CD8-positive, alpha-beta memory T cell (primary cell): ENCODE results near the gene SIGLEC1. TPM values are rescaled to one million over a fixed set of nuclear protein-coding genes. Genes with fewer than 3 reads are reported as not detected.
A peak's percentile ranks its signal among the peaks of the same experiment; 100 is the strongest.

Source experiments
- CTCF ChIA-PET: fragments of 350-600 bp; sonication (Branson Sonifier 250); formaldehyde crosslinking; loops from one replicate; lab custom pipeline; 2021; ENCODE audit warnings: antibody characterized with exemption; lab: Charles Lee
- POLR2A ChIA-PET: fragments of 350-600 bp; sonication (Branson Sonifier 250); formaldehyde crosslinking; loops from one replicate; lab custom pipeline; 2021; ENCODE audit warnings: antibody characterized with exemption; lab: Charles Lee
- DNase-seq, 5 donors: peaks; one replicate each; pipeline versions ENCODE4 v3.0.0 to v3.0.0-alpha.2; 2020 to 2022; ENCODE audit warnings: mixed read lengths in 1 of 5
- H3K27ac ChIP-seq: one replicate; pipeline ENCODE4 v1.7.0; 2013; ENCODE audit warnings: low read depth, mild to moderate bottlenecking, low read length, moderate library complexity
- H3K27me3 ChIP-seq: 2 replicates; pipeline ENCODE4 v1.7.0; 2013; ENCODE audit warnings: low read length, mild to moderate bottlenecking; ENCODE audit not compliant: insufficient read depth, poor library complexity, severe bottlenecking
- H3K36me3 ChIP-seq: 2 replicates; pipeline ENCODE4 v1.7.0; 2013; ENCODE audit warnings: mild to moderate bottlenecking, low read length, moderate library complexity; ENCODE audit not compliant: insufficient read depth
- H3K4me1 ChIP-seq: 2 replicates; pipeline ENCODE4 v1.7.0; 2013; ENCODE audit warnings: mild to moderate bottlenecking, low read length, moderate library complexity; ENCODE audit not compliant: insufficient read depth
- H3K4me3 ChIP-seq: 2 replicates; pipeline ENCODE4 v1.7.0; 2013; ENCODE audit warnings: mild to moderate bottlenecking, low read length
- H3K9me3 ChIP-seq: 2 replicates; pipeline ENCODE4 v1.7.0; 2013; ENCODE audit warnings: mild to moderate bottlenecking, low read length
- H3K27ac Mint-ChIP-seq, 8 donors: one replicate each; pipeline ENCODE4 v1.8.0; 2020 to 2021; ENCODE audit warnings: mixed read lengths in 8 of 8, mild to moderate bottlenecking in 6 of 8, inconsistent platforms in 3 of 8, moderate library complexity in 3 of 8
- H3K27me3 Mint-ChIP-seq, 2 donors: one replicate each; pipeline ENCODE4 v1.8.0; 2020 to 2021; ENCODE audit warnings: mixed read lengths in 2 of 2, mild to moderate bottlenecking in 1 of 2, moderate library complexity in 1 of 2
- H3K36me3 Mint-ChIP-seq, 3 donors: one replicate each; pipeline ENCODE4 v1.8.0; 2020 to 2021; ENCODE audit warnings: mixed read lengths in 3 of 3, inconsistent platforms in 1 of 3, mild to moderate bottlenecking in 1 of 3
- H3K4me1 Mint-ChIP-seq, 3 donors: one replicate each; pipeline ENCODE4 v1.8.0; 2020 to 2021; ENCODE audit warnings: mixed read lengths in 3 of 3, inconsistent platforms in 1 of 3, mild to moderate bottlenecking in 1 of 3
- H3K4me3 Mint-ChIP-seq, 7 donors: one replicate each; pipeline ENCODE4 v1.8.0; 2020 to 2021; ENCODE audit warnings: mixed read lengths in 7 of 7, mild to moderate bottlenecking in 6 of 7, moderate library complexity in 4 of 7, inconsistent platforms in 2 of 7
- H3K9me3 Mint-ChIP-seq, 5 donors: one replicate each; pipeline ENCODE4 v1.8.0; 2020 to 2022; ENCODE audit warnings: mixed read lengths in 5 of 5, mild to moderate bottlenecking in 3 of 5, moderate library complexity in 2 of 5, inconsistent platforms in 1 of 5
- polyA plus RNA-seq: library from polyadenylated mRNA; unstranded; fragments of 300-500 nt; fragmentation: Illumina TruSeq; gene quantifications from one replicate; pipeline ENCODE4 v1.2.3, GENCODE V29; 2021
- total RNA-seq, 2 experiments: library from RNA; stranded (reverse); gene quantifications; one replicate each; pipeline ENCODE4 v1.2.3, GENCODE V29; 2021

The SIGLEC1 gene
- total and polyA plus RNA-seq, 3 experiments from 2014 or later: 0.18 to 0.24 TPM; not detected in 1

- ChIA-PET POLR2A (no interaction called here), CTCF (interaction anchor here (1.4 to 2.9 kb wide), 2 partner anchors 12 to 22 kb away, joined by 3 to 11 read pairs; no protein-coding TSS in a partner anchor)
- peak in 1 of 5 donors; percentile 27 for DNase-seq
- H3K4me3 Mint-ChIP-seq: no peak overlapping the region
- H3K9me3 ChIP-seq: no peaks in the 10 kb centered on the region
- H3K27me3 ChIP-seq: no peaks in the 10 kb centered on the region
- peaks cover 0 to 3% (median 0%) of the 10 kb centered on the region in 5 donors for H3K9me3 Mint-ChIP-seq
- H3K27me3 Mint-ChIP-seq: peaks cover 0 to 12% of the 10 kb centered on the region in 2 donors
- no peak overlapping the region for H3K4me3 ChIP-seq
- H3K27ac Mint-ChIP-seq: no peak overlapping the region
- H3K36me3 ChIP-seq: no peaks in the 10 kb centered on the region
- H3K36me3 Mint-ChIP-seq: peaks cover 0 to 1% (median 0%) of the 10 kb centered on the region in 3 donors
- no peaks in the 10 kb centered on the region for H3K4me1 Mint-ChIP-seq
- H3K4me1 ChIP-seq: no peaks in the 10 kb centered on the region
- no peak overlapping the region for H3K27ac ChIP-seq
These were observed 13.4 kb downstream of the SIGLEC1 start for GRCh38 chr20:3699037-3699436.

- Mint-ChIP-seq H3K4me1 (no peaks in the 10 kb centered on the region), H3K36me3 (peaks cover 0 to 1% (median 0%) of the 10 kb centered on the region in 3 donors), H3K27me3 (peaks cover 1 to 10% of the 10 kb centered on the region in 2 donors), H3K9me3 (peaks cover 0 to 3% (median 0%) of the 10 kb centered on the region in 5 donors), H3K27ac (no peak overlapping the region), H3K4me3 (no peak overlapping the region)
- Histone ChIP-seq H3K36me3 (no peaks in the 10 kb centered on the region), H3K4me3 (no peak overlapping the region), H3K27ac (no peak overlapping the region), H3K9me3 (no peaks in the 10 kb centered on the region), H3K4me1 (no peaks in the 10 kb centered on the region), H3K27me3 (no peaks in the 10 kb centered on the region)
- DNase-seq: peak in 1 of 5 donors; percentile 40
- ChIA-PET CTCF (interaction anchor here (1.1 to 2.9 kb wide), 3 partner anchors 12 to 22 kb away, joined by 3 to 11 read pairs (median 3); no protein-coding TSS in a partner anchor), POLR2A (no interaction called here)
These were observed 13.8 kb downstream of the SIGLEC1 start for GRCh38 chr20:3698591-3699001.

- Mint-ChIP-seq H3K9me3 (peaks cover 0 to 3% (median 0%) of the 10 kb centered on the region in 5 donors), H3K4me1 (no peaks in the 10 kb centered on the region), H3K36me3 (peaks cover 0 to 1% (median 0%) of the 10 kb centered on the region in 3 donors), H3K27ac (peak overlapping the region in 1 of 8 donors; percentile 43), H3K27me3 (peaks cover 1 to 6% of the 10 kb centered on the region in 2 donors), H3K4me3 (no peak overlapping the region)
- Histone ChIP-seq H3K4me3 (no peak overlapping the region), H3K4me1 (no peaks in the 10 kb centered on the region), H3K27ac (no peak overlapping the region), H3K27me3 (no peaks in the 10 kb centered on the region), H3K36me3 (no peaks in the 10 kb centered on the region), H3K9me3 (no peaks in the 10 kb centered on the region)
- POLR2A ChIA-PET: no interaction called here
- CTCF ChIA-PET: interaction anchor here (1.1 to 2.9 kb wide), 3 partner anchors 13 to 21 kb away, joined by 3 to 11 read pairs (median 3); no protein-coding TSS in a partner anchor
- DNase-seq: peak in 1 of 5 donors; percentile 37
These were observed 14.7 kb downstream of the SIGLEC1 start for GRCh38 chr20:3697588-3698305.

GRCh38 chr20:3696745-3697587, 15.4 kb downstream of the SIGLEC1 start:
- no peak overlapping the region for H3K4me3 Mint-ChIP-seq
- no peak overlapping the region for H3K27ac Mint-ChIP-seq
- H3K4me3 ChIP-seq: no peak overlapping the region
- no peaks in the 10 kb centered on the region for H3K36me3 ChIP-seq
- H3K4me1 Mint-ChIP-seq: no peaks in the 10 kb centered on the region
- DNase-seq: peak in 1 of 5 donors; percentile 24
- no peak overlapping the region for H3K27ac ChIP-seq
- H3K4me1 ChIP-seq: no peaks in the 10 kb centered on the region
- POLR2A ChIA-PET: no interaction called here
- H3K27me3 Mint-ChIP-seq: peaks cover 1 to 2% of the 10 kb centered on the region in 2 donors
- CTCF ChIA-PET: interaction anchor here (1.1 to 2.9 kb wide), 2 partner anchors 10 to 14 kb away, joined by 3 to 11 read pairs; no protein-coding TSS in a partner anchor
- no peaks in the 10 kb centered on the region for H3K27me3 ChIP-seq
- H3K36me3 Mint-ChIP-seq: no peaks in the 10 kb centered on the region
- H3K9me3 Mint-ChIP-seq: peaks cover 0 to 3% (median 0%) of the 10 kb centered on the region in 5 donors
- H3K9me3 ChIP-seq: no peaks in the 10 kb centered on the region

- H3K27me3 Mint-ChIP-seq: peaks cover 0 to 1% of the 10 kb centered on the region in 2 donors
- H3K4me3 Mint-ChIP-seq: no peak overlapping the region
- Histone ChIP-seq H3K9me3 (no peaks in the 10 kb centered on the region), H3K27ac (no peak overlapping the region), H3K36me3 (no peaks in the 10 kb centered on the region), H3K4me1 (no peaks in the 10 kb centered on the region), H3K4me3 (no peak overlapping the region), H3K27me3 (no peaks in the 10 kb centered on the region)
- H3K9me3 Mint-ChIP-seq: peaks cover 0 to 3% (median 0%) of the 10 kb centered on the region in 5 donors
- no peaks in the 10 kb centered on the region for H3K36me3 Mint-ChIP-seq
- POLR2A ChIA-PET: no interaction called here
- CTCF ChIA-PET: interaction anchor here (1.1 to 1.7 kb wide), 2 partner anchors 9 to 20 kb away, joined by 3 to 5 read pairs; no protein-coding TSS in a partner anchor
- H3K27ac Mint-ChIP-seq: no peak overlapping the region
- no peaks in the 10 kb centered on the region for H3K4me1 Mint-ChIP-seq
- DNase-seq: no peak
These were observed 16.2 kb downstream of the SIGLEC1 start for GRCh38 chr20:3696200-3696599.

GRCh38 chr20:3694864-3695263, 17.5 kb downstream of the SIGLEC1 start:
- H3K9me3 Mint-ChIP-seq: peaks cover 0 to 3% (median 0%) of the 10 kb centered on the region in 5 donors
- ChIA-PET POLR2A (no interaction called here), CTCF (interaction anchor here (1.7 to 3.1 kb wide), 2 partner anchors 15 to 18 kb away, joined by 5 to 11 read pairs; no protein-coding TSS in a partner anchor)
- Histone ChIP-seq H3K36me3 (no peaks in the 10 kb centered on the region), H3K27me3 (no peaks in the 10 kb centered on the region), H3K27ac (no peak overlapping the region), H3K4me1 (no peaks in the 10 kb centered on the region), H3K4me3 (no peak overlapping the region), H3K9me3 (no peaks in the 10 kb centered on the region)
- no peak for DNase-seq
- H3K27ac Mint-ChIP-seq: no peak overlapping the region
- no peaks in the 10 kb centered on the region for H3K36me3 Mint-ChIP-seq
- H3K4me1 Mint-ChIP-seq: no peaks in the 10 kb centered on the region
- no peak overlapping the region for H3K4me3 Mint-ChIP-seq
- H3K27me3 Mint-ChIP-seq: peaks cover 0 to 1% of the 10 kb centered on the region in 2 donors

GRCh38 chr20:3693376-3693775, 19.0 kb downstream of the SIGLEC1 start:
- no peak overlapping the region for H3K4me3 ChIP-seq
- no peak for DNase-seq
- ChIA-PET CTCF (interaction anchor here (1.2 to 3.1 kb wide), 2 partner anchors 16 to 17 kb away, joined by 4 to 11 read pairs; no protein-coding TSS in a partner anchor), POLR2A (no interaction called here)
- H3K9me3 ChIP-seq: no peaks in the 10 kb centered on the region
- no peaks in the 10 kb centered on the region for H3K36me3 ChIP-seq
- no peaks in the 10 kb centered on the region for H3K27me3 ChIP-seq
- Mint-ChIP-seq H3K27ac (no peak overlapping the region), H3K4me3 (no peak overlapping the region), H3K9me3 (peaks cover 0 to 3% (median 0%) of the 10 kb centered on the region in 5 donors), H3K27me3 (peaks cover 0 to 1% of the 10 kb centered on the region in 2 donors), H3K36me3 (no peaks in the 10 kb centered on the region), H3K4me1 (no peaks in the 10 kb centered on the region)
- no peaks in the 10 kb centered on the region for H3K4me1 ChIP-seq
- H3K27ac ChIP-seq: no peak overlapping the region
